Type B pancreatic cell (in vitro differentiated cells): ENCODE results near the gene SHANK1. TPM values are rescaled to one million over a fixed set of nuclear protein-coding genes. Genes with fewer than 3 reads are reported as not detected.

Experiments used
- DNase-seq: peaks from one replicate; pipeline ENCODE4 v3.0.0; 2021; ENCODE audit warnings: mixed read lengths; ENCODE audit not compliant: unreplicated experiment; ENCODE audit errors: extremely low spot score
- H3K27ac Mint-ChIP-seq: 2 replicates; pipeline ENCODE4 v1.8.0; 2021; ENCODE audit warnings: mild to moderate bottlenecking, mixed read lengths
- H3K27me3 Mint-ChIP-seq: 2 replicates; pipeline ENCODE4 v1.8.0; 2021; ENCODE audit warnings: mixed read lengths
- H3K36me3 Mint-ChIP-seq: 2 replicates; pipeline ENCODE4 v1.8.0; 2021; ENCODE audit warnings: mixed read lengths
- H3K4me1 Mint-ChIP-seq: one replicate; pipeline ENCODE4 v1.8.0; 2021; ENCODE audit warnings: mixed read lengths; ENCODE audit not compliant: unreplicated experiment
- H3K4me3 Mint-ChIP-seq: 2 replicates; pipeline ENCODE4 v1.8.0; 2021; ENCODE audit warnings: mild to moderate bottlenecking, mixed read lengths
- H3K9me3 Mint-ChIP-seq: 2 replicates; pipeline ENCODE4 v1.8.0; 2021; ENCODE audit warnings: mixed read lengths
- CTCF ChIP-seq: fragments of 200-600 bp; sonication (generic); conservative IDR thresholded peaks from 2 replicates; pipeline ENCODE4 v1.5.0; 2021; ENCODE audit warnings: antibody characterized with exemption, mild to moderate bottlenecking
- total RNA-seq: library from RNA; stranded (reverse); gene quantifications from 2 replicates; pipeline ENCODE4 v1.2.1, GENCODE V29; 2021; ENCODE audit warnings: low replicate concordance

Gene SHANK1
- total RNA-seq, 1 donor from 2014 or later, result 7.8 TPM

GRCh38 chr19:50741179-50741933 lies 21.8 kb upstream of the SHANK1 start:
- peaks cover 48% of the 10 kb centered on the region for H3K27me3 Mint-ChIP-seq
- no peaks in the 10 kb centered on the region for H3K36me3 Mint-ChIP-seq
- H3K9me3 Mint-ChIP-seq, result no peaks in the 10 kb centered on the region
- no peak overlapping the region for H3K4me3 Mint-ChIP-seq
- H3K27ac Mint-ChIP-seq, result no peak overlapping the region
- no peaks in the 10 kb centered on the region for H3K4me1 Mint-ChIP-seq
- no peak for TF ChIP-seq CTCF
- DNase-seq, result no peak

GRCh38 chr19:50739914-50740426 lies 20.4 kb upstream of the SHANK1 start:
- no peak overlapping the region for H3K4me3 Mint-ChIP-seq
- peaks cover 61% of the 10 kb centered on the region for H3K27me3 Mint-ChIP-seq
- no peak for DNase-seq
- no peak overlapping the region for H3K27ac Mint-ChIP-seq
- no peak for TF ChIP-seq CTCF
- no peaks in the 10 kb centered on the region for H3K4me1 Mint-ChIP-seq
- no peaks in the 10 kb centered on the region for H3K9me3 Mint-ChIP-seq
- H3K36me3 Mint-ChIP-seq, result no peaks in the 10 kb centered on the region

- Mint-ChIP-seq H3K4me3 (no peak overlapping the region), H3K36me3 (no peaks in the 10 kb centered on the region), H3K27ac (no peak overlapping the region), H3K27me3 (peaks cover 58% of the 10 kb centered on the region), H3K9me3 (no peaks in the 10 kb centered on the region), H3K4me1 (no peaks in the 10 kb centered on the region)
- TF ChIP-seq CTCF, result no peak
- DNase-seq, result no peak
Observed at GRCh38 chr19:50739132-50739913, 19.7 kb upstream of the SHANK1 start.

GRCh38 chr19:50736338-50736737 lies 16.7 kb upstream of the SHANK1 start:
- H3K27ac Mint-ChIP-seq, result no peak overlapping the region
- H3K4me1 Mint-ChIP-seq, result no peaks in the 10 kb centered on the region
- H3K27me3 Mint-ChIP-seq, result peaks cover 66% of the 10 kb centered on the region
- no peak overlapping the region for H3K4me3 Mint-ChIP-seq
- H3K9me3 Mint-ChIP-seq, result no peaks in the 10 kb centered on the region
- TF ChIP-seq CTCF, result no peak
- no peak for DNase-seq
- H3K36me3 Mint-ChIP-seq, result no peaks in the 10 kb centered on the region

GRCh38 chr19:50735869-50736268 lies 16.3 kb upstream of the SHANK1 start:
- no peak overlapping the region for H3K4me3 Mint-ChIP-seq
- no peak for DNase-seq
- no peaks in the 10 kb centered on the region for H3K9me3 Mint-ChIP-seq
- no peaks in the 10 kb centered on the region for H3K36me3 Mint-ChIP-seq
- peaks cover 66% of the 10 kb centered on the region for H3K27me3 Mint-ChIP-seq
- TF ChIP-seq CTCF, result no peak
- H3K4me1 Mint-ChIP-seq, result no peaks in the 10 kb centered on the region
- H3K27ac Mint-ChIP-seq, result no peak overlapping the region
